SH-SY5Y (cell line): ENCODE results near the gene PKN1.

ENCODE experiments used
- GATA2 ChIP-seq: IDR thresholded peaks from 2 replicates; pipeline ENCODE4 v1.6.1; 2011; ENCODE audit warnings: mild to moderate bottlenecking, low read depth, low read length
- GATA3 ChIP-seq: IDR thresholded peaks from 2 replicates; pipeline ENCODE4 v1.6.1; 2011; ENCODE audit warnings: low read depth, mild to moderate bottlenecking, low read length, moderate library complexity

GRCh38 chr19:14476327-14476672, 43.2 kb downstream of the PKN1 start:
- no peak for TF ChIP-seq GATA3
- TF ChIP-seq GATA2 = no peak
